ENCODE data around the gene PLPP1.

The PLPP1 gene

GRCh38 chr5:55577353-55578060 is 42.7 kb upstream of the PLPP1 start:
- Histone ChIP-seq H3K9me3 (ENCODE audit: control insufficient read depth, low read length) (no peaks in the 10 kb centered on the region), H3K79me2 (no peaks in the 10 kb centered on the region), H3K27ac (peak overlapping the region; percentile 18), H3K4me3 (ENCODE audit: low read depth, low read length) (no peak overlapping the region), H2AFZ (no peak overlapping the region), H3K9ac (no peak overlapping the region), H3K27me3 (ENCODE audit: control insufficient read depth, insufficient read depth, low read length) (no peaks in the 10 kb centered on the region), H3K4me2 (ENCODE audit: low read length) (no peak overlapping the region), H3K4me1 (peaks cover 7% of the 10 kb centered on the region), H3K36me3 (ENCODE audit: control insufficient read depth, insufficient read depth, low read length) (no peaks in the 10 kb centered on the region)
- TF ChIP-seq CTCF (IDR thresholded peaks at IDR 0.05) = no peak

- no peaks in the 10 kb centered on the region for H3K27me3 ChIP-seq (ENCODE audit: control insufficient read depth, insufficient read depth, low read length)
- H3K9ac ChIP-seq = no peak overlapping the region
- H3K4me3 ChIP-seq (ENCODE audit: low read depth, low read length) = no peak overlapping the region
- no peaks in the 10 kb centered on the region for H3K79me2 ChIP-seq
- no peak overlapping the region for H2AFZ ChIP-seq
- no peaks in the 10 kb centered on the region for H3K9me3 ChIP-seq (ENCODE audit: control insufficient read depth, low read length)
- no peak for TF ChIP-seq CTCF (IDR thresholded peaks at IDR 0.05)
- H3K4me2 ChIP-seq (ENCODE audit: low read length) = no peak overlapping the region
- H3K36me3 ChIP-seq (ENCODE audit: control insufficient read depth, insufficient read depth, low read length) = no peaks in the 10 kb centered on the region
- peaks cover 7% of the 10 kb centered on the region for H3K4me1 ChIP-seq
- H3K27ac ChIP-seq = peak overlapping the region; percentile 16
These were observed 41.9 kb upstream of the PLPP1 start for GRCh38 chr5:55576661-55577060.

GRCh38 chr5:55575815-55576583 is 41.2 kb upstream of the PLPP1 start:
- Histone ChIP-seq H3K4me3 (ENCODE audit: low read depth, low read length) (no peak overlapping the region), H3K79me2 (no peaks in the 10 kb centered on the region), H3K4me1 (peaks cover 7% of the 10 kb centered on the region), H3K27ac (peak overlapping the region; percentile 16), H3K9me3 (ENCODE audit: control insufficient read depth, low read length) (no peaks in the 10 kb centered on the region), H3K36me3 (ENCODE audit: control insufficient read depth, insufficient read depth, low read length) (no peaks in the 10 kb centered on the region), H3K27me3 (ENCODE audit: control insufficient read depth, insufficient read depth, low read length) (no peaks in the 10 kb centered on the region), H3K4me2 (ENCODE audit: low read length) (no peak overlapping the region), H2AFZ (no peak overlapping the region), H3K9ac (no peak overlapping the region)
- TF ChIP-seq CTCF (IDR thresholded peaks at IDR 0.05) = no peak

GRCh38 chr5:55572600-55572999 is 37.8 kb upstream of the PLPP1 start:
- H3K9me3 ChIP-seq (ENCODE audit: control insufficient read depth, low read length) = no peaks in the 10 kb centered on the region

More at GRCh38 chr5:55572600-55572999, 37.8 kb upstream of the PLPP1 start:
- H3K79me2 ChIP-seq = no peaks in the 10 kb centered on the region
- TF ChIP-seq CTCF (IDR thresholded peaks at IDR 0.05) = no peak
- H3K4me3 ChIP-seq (ENCODE audit: low read depth, low read length) = no peak overlapping the region
- no peaks in the 10 kb centered on the region for H3K4me1 ChIP-seq
- H3K4me2 ChIP-seq (ENCODE audit: low read length) = no peak overlapping the region
- H3K27ac ChIP-seq = no peak overlapping the region
- H3K27me3 ChIP-seq (ENCODE audit: control insufficient read depth, insufficient read depth, low read length) = no peaks in the 10 kb centered on the region
- no peak overlapping the region for H2AFZ ChIP-seq
- H3K36me3 ChIP-seq (ENCODE audit: control insufficient read depth, insufficient read depth, low read length) = no peaks in the 10 kb centered on the region
- no peak overlapping the region for H3K9ac ChIP-seq

All from parathyroid adenoma (tissue), 2 donors.